Nephron progenitor cell (in vitro differentiated cells): Measurements from ENCODE around the gene BCL2L13.

Experiments used
- DNase-seq: peaks from one replicate; pipeline ENCODE4 v3.0.0; 2021
- H3K27ac Mint-ChIP-seq: 2 replicates; pipeline ENCODE4 v1.8.0; 2021; ENCODE audit warnings: mild to moderate bottlenecking, moderate library complexity, mixed read lengths
- H3K27me3 Mint-ChIP-seq: 2 replicates; pipeline ENCODE4 v1.8.0; 2021; ENCODE audit warnings: mild to moderate bottlenecking, low read depth, mixed read lengths; ENCODE audit not compliant: poor library complexity
- H3K36me3 Mint-ChIP-seq: 2 replicates; pipeline ENCODE4 v1.8.0; 2021; ENCODE audit warnings: low read depth, mixed read lengths
- H3K4me1 Mint-ChIP-seq: 2 replicates; pipeline ENCODE4 v1.8.0; 2021; ENCODE audit warnings: mixed read lengths
- H3K4me3 Mint-ChIP-seq: 2 replicates; pipeline ENCODE4 v1.8.0; 2021; ENCODE audit warnings: mild to moderate bottlenecking, moderate library complexity, mixed read lengths
- H3K9me3 Mint-ChIP-seq: 2 replicates; pipeline ENCODE4 v1.8.0; 2021; ENCODE audit warnings: mild to moderate bottlenecking, moderate library complexity, mixed read lengths
- CTCF ChIP-seq: fragments of 200-600 bp; sonication (generic); IDR thresholded peaks from 2 replicates; pipeline ENCODE4 v1.5.0; 2021; ENCODE audit warnings: antibody characterized with exemption

Gene BCL2L13

GRCh38 chr22:17672417-17672991 lies 33.9 kb downstream of the BCL2L13 start:
- Mint-ChIP-seq H3K9me3 (no peaks in the 10 kb centered on the region), H3K4me3 (no peak overlapping the region), H3K4me1 (no peaks in the 10 kb centered on the region), H3K36me3 (peaks cover 40% of the 10 kb centered on the region), H3K27ac (no peak overlapping the region), H3K27me3 (peaks cover 2% of the 10 kb centered on the region)
- no peak for DNase-seq
- no peak for TF ChIP-seq CTCF

GRCh38 chr22:17674152-17674551 lies 35.6 kb downstream of the BCL2L13 start:
- Mint-ChIP-seq H3K27me3 (peaks cover 1% of the 10 kb centered on the region), H3K4me1 (no peaks in the 10 kb centered on the region), H3K27ac (peak overlapping the region; percentile 13), H3K36me3 (peaks cover 25% of the 10 kb centered on the region), H3K4me3 (no peak overlapping the region), H3K9me3 (no peaks in the 10 kb centered on the region)
- TF ChIP-seq CTCF = no peak
- no peak for DNase-seq

- H3K9me3 Mint-ChIP-seq = no peaks in the 10 kb centered on the region
- DNase-seq = no peak
- TF ChIP-seq CTCF = no peak
- no peak overlapping the region for H3K4me3 Mint-ChIP-seq
- no peak overlapping the region for H3K27ac Mint-ChIP-seq
- H3K36me3 Mint-ChIP-seq = peaks cover 11% of the 10 kb centered on the region
- H3K27me3 Mint-ChIP-seq = no peaks in the 10 kb centered on the region
- no peaks in the 10 kb centered on the region for H3K4me1 Mint-ChIP-seq
These were observed 37.0 kb downstream of the BCL2L13 start for GRCh38 chr22:17675584-17675983.

GRCh38 chr22:17678817-17679385 lies 40.3 kb downstream of the BCL2L13 start:
- TF ChIP-seq CTCF = no peak
- Mint-ChIP-seq H3K27ac (no peak overlapping the region), H3K9me3 (no peaks in the 10 kb centered on the region), H3K4me3 (no peak overlapping the region), H3K4me1 (no peaks in the 10 kb centered on the region), H3K36me3 (peaks cover 5% of the 10 kb centered on the region), H3K27me3 (no peaks in the 10 kb centered on the region)
- DNase-seq = no peak

GRCh38 chr22:17684245-17684644 lies 45.7 kb downstream of the BCL2L13 start:
- no peak for TF ChIP-seq CTCF
- H3K9me3 Mint-ChIP-seq = no peaks in the 10 kb centered on the region
- H3K36me3 Mint-ChIP-seq = peaks cover 21% of the 10 kb centered on the region

GRCh38 chr22:17692841-17693240 lies 54.3 kb downstream of the BCL2L13 start:
- peaks cover 3% of the 10 kb centered on the region for H3K27me3 Mint-ChIP-seq
- H3K27ac Mint-ChIP-seq = no peak overlapping the region
- H3K4me1 Mint-ChIP-seq = no peaks in the 10 kb centered on the region
- TF ChIP-seq CTCF = no peak
- no peak overlapping the region for H3K4me3 Mint-ChIP-seq
- H3K9me3 Mint-ChIP-seq = no peaks in the 10 kb centered on the region
- no peak for DNase-seq
- peaks cover 30% of the 10 kb centered on the region for H3K36me3 Mint-ChIP-seq

More at GRCh38 chr22:17684245-17684644, 45.7 kb downstream of the BCL2L13 start:
- Mint-ChIP-seq H3K27me3 (no peaks in the 10 kb centered on the region), H3K4me3 (no peak overlapping the region), H3K27ac (no peak overlapping the region), H3K4me1 (no peaks in the 10 kb centered on the region)
- no peak for DNase-seq
